Type B pancreatic cell (in vitro differentiated cells): ENCODE results near the gene OPRL1. TPM values are rescaled to one million over a fixed set of nuclear protein-coding genes. Genes with fewer than 3 reads are reported as not detected.
"Not testable (repeated sequence)": the region's sequence is repeated elsewhere in the genome, so short reads cannot be mapped to it uniquely, and the experiment has no call there.

ENCODE experiments used
- DNase-seq: peaks from one replicate; pipeline ENCODE4 v3.0.0; 2021; ENCODE audit warnings: mixed read lengths; ENCODE audit not compliant: unreplicated experiment; ENCODE audit errors: extremely low spot score
- H3K27ac Mint-ChIP-seq: 2 replicates; pipeline ENCODE4 v1.8.0; 2021; ENCODE audit warnings: mild to moderate bottlenecking, mixed read lengths
- H3K27me3 Mint-ChIP-seq: 2 replicates; pipeline ENCODE4 v1.8.0; 2021; ENCODE audit warnings: mixed read lengths
- H3K36me3 Mint-ChIP-seq: 2 replicates; pipeline ENCODE4 v1.8.0; 2021; ENCODE audit warnings: mixed read lengths
- H3K4me1 Mint-ChIP-seq: one replicate; pipeline ENCODE4 v1.8.0; 2021; ENCODE audit warnings: mixed read lengths; ENCODE audit not compliant: unreplicated experiment
- H3K4me3 Mint-ChIP-seq: 2 replicates; pipeline ENCODE4 v1.8.0; 2021; ENCODE audit warnings: mild to moderate bottlenecking, mixed read lengths
- H3K9me3 Mint-ChIP-seq: 2 replicates; pipeline ENCODE4 v1.8.0; 2021; ENCODE audit warnings: mixed read lengths
- total RNA-seq: library from RNA; stranded (reverse); gene quantifications from 2 replicates; pipeline ENCODE4 v1.2.1, GENCODE V29; 2021; ENCODE audit warnings: low replicate concordance
- TF ChIP-seq, protein P1 (sequence below): fragments of 200-600 bp; sonication (generic); conservative IDR thresholded peaks from 2 replicates; pipeline ENCODE4 v1.5.0; 2021; ENCODE audit warnings: antibody characterized with exemption, mild to moderate bottlenecking

OPRL1 gene
- total RNA-seq, 1 donor from 2014 or later = 1.9 TPM

DNA sequence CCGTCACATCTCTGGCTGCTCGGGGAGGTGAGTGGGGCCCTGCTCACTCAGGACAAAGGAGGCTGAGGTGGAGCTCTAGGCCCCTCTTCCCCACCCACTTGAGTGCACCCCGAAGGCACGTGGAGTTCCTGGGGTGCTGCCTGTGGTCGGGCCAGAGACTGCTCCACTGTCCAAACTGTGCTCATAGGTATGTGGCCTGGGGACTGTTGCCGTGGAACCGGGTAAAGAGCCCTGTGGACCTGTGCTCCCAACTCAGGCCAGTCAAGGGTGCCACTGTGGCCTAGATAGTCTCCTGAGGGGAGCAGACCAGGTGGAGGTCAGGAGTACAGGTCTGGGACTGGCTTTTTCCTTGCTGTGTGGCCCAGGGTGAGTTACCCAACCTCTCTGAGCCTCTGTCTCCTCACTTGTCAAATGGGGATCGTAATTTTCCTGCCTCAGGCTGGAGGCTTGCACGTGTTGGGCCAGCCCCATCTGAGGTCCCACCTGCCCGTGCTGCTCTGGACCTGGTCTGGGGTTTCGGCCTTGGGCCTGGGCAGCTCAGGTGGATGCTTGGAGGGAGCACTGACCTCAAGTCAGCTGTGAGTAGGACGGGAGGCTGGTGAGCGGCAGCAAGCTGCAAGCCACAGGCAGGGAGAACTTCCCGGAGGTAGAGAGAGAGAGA, 39.9 kb downstream of the OPRL1 start:
- peaks cover 6% of the 10 kb centered on the region for H3K4me1 Mint-ChIP-seq
- peaks cover 35% of the 10 kb centered on the region for H3K27me3 Mint-ChIP-seq
- TF ChIP-seq, protein P1, sequence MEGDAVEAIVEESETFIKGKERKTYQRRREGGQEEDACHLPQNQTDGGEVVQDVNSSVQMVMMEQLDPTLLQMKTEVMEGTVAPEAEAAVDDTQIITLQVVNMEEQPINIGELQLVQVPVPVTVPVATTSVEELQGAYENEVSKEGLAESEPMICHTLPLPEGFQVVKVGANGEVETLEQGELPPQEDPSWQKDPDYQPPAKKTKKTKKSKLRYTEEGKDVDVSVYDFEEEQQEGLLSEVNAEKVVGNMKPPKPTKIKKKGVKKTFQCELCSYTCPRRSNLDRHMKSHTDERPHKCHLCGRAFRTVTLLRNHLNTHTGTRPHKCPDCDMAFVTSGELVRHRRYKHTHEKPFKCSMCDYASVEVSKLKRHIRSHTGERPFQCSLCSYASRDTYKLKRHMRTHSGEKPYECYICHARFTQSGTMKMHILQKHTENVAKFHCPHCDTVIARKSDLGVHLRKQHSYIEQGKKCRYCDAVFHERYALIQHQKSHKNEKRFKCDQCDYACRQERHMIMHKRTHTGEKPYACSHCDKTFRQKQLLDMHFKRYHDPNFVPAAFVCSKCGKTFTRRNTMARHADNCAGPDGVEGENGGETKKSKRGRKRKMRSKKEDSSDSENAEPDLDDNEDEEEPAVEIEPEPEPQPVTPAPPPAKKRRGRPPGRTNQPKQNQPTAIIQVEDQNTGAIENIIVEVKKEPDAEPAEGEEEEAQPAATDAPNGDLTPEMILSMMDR = no peak
- no peaks in the 10 kb centered on the region for H3K36me3 Mint-ChIP-seq
- H3K27ac Mint-ChIP-seq = peak overlapping the region; percentile 51
- no peak for DNase-seq
- H3K4me3 Mint-ChIP-seq = peak overlapping the region; percentile 59
- H3K9me3 Mint-ChIP-seq = no peaks in the 10 kb centered on the region

DNA sequence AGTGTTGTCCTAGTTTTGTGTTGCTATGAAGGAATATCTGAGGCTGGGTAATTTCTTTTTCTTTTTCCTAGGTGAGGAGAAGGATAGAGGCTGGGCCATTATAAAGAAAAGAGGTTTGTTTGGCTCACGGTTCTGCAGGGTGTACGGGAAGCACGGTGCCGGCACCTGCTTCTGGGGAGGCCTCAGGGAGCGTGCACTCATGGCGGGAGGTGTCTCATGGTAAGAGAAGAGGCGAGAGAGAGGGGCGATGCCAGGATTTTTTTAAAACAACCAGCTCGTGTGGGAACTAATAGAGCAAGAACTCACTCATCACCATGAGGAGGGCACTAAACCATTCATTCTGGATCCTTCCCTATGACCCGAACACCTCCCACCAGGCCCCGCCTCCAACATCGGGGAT, 41.7 kb downstream of the OPRL1 start:
- Mint-ChIP-seq H3K36me3 (no peaks in the 10 kb centered on the region), H3K27me3 (peaks cover 35% of the 10 kb centered on the region), H3K4me3 (no peak overlapping the region), H3K27ac (no peak overlapping the region), H3K9me3 (no peaks in the 10 kb centered on the region), H3K4me1 (peaks cover 6% of the 10 kb centered on the region)
- DNase-seq = no peak
- TF ChIP-seq, protein P1 = no peak

DNA sequence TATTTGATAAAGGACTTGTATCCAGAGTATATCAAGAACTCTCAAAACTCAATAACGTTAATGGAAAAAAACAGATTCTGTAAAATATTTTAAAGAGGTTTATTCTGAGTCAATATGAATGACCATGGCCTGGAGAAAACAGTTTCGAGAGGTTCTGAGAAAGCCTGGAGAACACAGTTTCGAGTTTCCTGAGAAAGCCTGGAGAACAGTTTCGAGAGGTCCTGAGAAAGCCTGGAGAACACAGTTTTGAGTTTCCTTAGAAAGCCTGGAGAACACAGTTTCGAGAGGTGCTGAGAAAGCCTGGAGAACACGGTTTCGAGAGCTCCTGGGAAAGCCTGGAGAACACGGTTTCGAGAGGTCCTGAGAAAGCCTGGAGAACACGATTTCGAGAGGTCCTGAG, 43.0 kb downstream of the OPRL1 start:
- not testable (repeated sequence) for H3K36me3 Mint-ChIP-seq, H3K4me3 Mint-ChIP-seq, H3K9me3 Mint-ChIP-seq, H3K27ac Mint-ChIP-seq, DNase-seq, H3K4me1 Mint-ChIP-seq
- peaks cover 36% of the 10 kb centered on the region for H3K27me3 Mint-ChIP-seq

DNA sequence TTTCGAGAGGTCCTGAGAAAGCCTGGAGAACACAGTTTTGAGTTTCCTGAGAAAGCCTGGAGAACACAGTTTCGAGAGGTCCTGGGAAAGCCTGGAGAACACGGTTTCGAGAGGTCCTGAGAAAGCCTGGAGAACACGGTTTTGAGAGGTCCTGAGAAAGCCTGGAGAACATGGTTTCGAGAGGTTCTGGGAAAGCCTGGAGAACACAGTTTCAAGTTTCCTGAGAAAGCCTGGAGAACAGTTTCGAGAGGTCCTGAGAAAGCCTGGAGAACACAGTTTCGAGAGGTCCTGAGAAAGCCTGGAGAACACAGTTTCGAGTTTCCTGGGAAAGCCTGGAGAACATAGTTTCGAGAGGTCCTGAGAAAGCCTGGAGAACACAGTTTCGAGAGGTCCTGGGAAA, 43.6 kb downstream of the OPRL1 start:
- not testable (repeated sequence) for H3K4me1 Mint-ChIP-seq, H3K27ac Mint-ChIP-seq, H3K9me3 Mint-ChIP-seq, H3K4me3 Mint-ChIP-seq, DNase-seq, H3K36me3 Mint-ChIP-seq
- H3K27me3 Mint-ChIP-seq = peaks cover 42% of the 10 kb centered on the region

DNA sequence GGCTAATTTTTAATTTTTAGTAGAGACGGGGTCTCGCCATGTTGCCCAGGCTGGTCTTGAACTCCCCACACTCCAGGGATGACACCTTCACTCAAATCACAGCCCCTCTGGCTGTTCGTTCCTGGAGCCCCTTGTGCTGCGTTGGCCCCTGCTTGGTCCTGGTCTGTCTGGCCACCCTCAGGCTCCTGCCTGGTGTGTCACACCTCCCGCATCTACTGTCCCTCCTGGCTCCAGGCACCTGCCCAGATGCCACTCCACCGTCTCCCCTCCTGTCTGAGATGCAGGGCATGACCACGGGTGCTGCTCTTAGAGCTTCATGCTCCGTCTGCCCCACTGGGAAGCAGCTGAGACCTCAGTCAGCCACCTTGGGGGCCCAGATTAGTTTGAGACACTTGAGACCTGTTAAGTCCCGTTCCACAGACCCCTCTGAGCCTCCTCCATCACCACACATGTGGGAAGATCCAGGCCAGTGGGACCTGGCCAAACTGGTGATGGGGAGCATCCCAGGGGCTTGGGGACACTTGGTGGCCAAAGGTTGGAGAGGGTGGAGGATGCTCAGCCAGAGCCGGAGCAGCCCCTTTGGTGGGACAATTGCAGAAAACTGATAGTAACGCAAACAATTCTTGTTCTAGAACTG, 49.4 kb downstream of the OPRL1 start:
- Mint-ChIP-seq H3K4me3 (no peak overlapping the region), H3K27ac (no peak overlapping the region), H3K36me3 (no peaks in the 10 kb centered on the region), H3K9me3 (peaks cover 4% of the 10 kb centered on the region), H3K27me3 (peaks cover 18% of the 10 kb centered on the region), H3K4me1 (no peaks in the 10 kb centered on the region)
- TF ChIP-seq, protein P1 = no peak
- DNase-seq = no peak

DNA sequence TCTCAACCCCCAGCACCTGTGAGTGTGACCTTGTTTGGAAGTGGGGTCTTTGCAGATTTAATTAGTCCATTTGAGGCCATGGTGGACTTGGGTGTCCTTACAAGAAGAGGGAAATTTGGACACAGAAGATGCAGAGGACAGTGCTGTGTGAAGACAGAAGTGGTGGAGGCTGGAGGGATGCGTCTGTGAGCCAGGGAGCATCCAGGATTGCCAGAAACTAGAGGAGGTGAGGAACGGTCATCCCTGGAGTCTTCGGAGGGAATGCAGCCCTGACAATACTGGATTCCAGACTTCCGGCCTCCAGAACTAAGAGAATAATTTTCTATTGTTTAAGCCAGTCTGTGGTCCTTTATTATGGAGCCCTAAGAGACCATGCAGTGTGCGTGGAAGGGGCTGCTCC, 50.4 kb downstream of the OPRL1 start:
- DNase-seq = no peak
- Mint-ChIP-seq H3K9me3 (peaks cover 4% of the 10 kb centered on the region), H3K36me3 (no peaks in the 10 kb centered on the region), H3K27ac (no peak overlapping the region), H3K4me1 (no peaks in the 10 kb centered on the region), H3K4me3 (no peak overlapping the region), H3K27me3 (peaks cover 17% of the 10 kb centered on the region)
- TF ChIP-seq, protein P1 = no peak
